ENCODE measurements around the gene FTO. TPM values are rescaled to one million over a fixed set of nuclear protein-coding genes. Genes with fewer than 3 reads are reported as not detected.

Gene FTO
- total RNA-seq, 4 donors from 2014 or later, result 102 to 138 (median 130) TPM

DNA sequence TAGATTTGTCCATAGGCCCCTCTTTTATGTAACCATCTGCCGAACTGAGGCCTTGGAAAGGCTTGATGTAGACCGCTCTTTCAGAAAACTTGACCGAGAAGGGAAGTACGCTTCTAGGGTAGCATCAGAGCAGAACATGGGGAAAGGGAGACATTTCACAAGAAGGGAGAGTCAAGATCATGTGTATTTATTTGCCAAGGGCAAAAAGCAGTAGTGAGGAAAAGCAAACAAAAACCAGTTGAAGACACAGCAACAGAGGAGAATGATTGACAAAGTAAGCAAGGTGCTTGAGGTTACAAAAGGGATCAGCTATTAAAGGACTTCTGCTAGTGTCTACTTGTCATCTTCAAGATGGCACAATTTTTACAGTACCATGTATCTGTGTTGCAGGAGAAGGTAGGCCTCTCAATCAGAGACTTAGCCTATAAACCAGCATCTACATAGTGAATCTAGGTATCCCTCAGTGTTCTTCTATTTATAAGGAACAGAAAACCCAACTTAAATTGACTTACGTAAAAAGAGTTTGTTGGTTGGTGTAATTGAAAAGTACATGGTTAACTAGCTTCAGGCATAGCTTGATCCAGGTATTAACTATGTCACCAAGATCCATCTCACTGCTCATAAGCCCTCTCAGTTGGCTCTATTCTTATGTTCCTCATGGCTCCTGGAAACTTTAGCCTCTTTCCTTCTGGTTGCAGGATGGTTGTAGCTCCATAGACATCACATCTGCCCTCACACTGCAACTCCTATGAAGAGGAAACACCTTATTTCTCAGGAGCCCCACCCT, 294.3 kb downstream of the FTO start:
- Histone ChIP-seq H3K9me3 (no peaks in the 10 kb centered on the region), H3K27me3 (no peaks in the 10 kb centered on the region), H3K4me3 (no peak overlapping the region), H3K36me3 (no peaks in the 10 kb centered on the region), H3K27ac (no peak overlapping the region), H3K4me1 (no peaks in the 10 kb centered on the region)
- 92 to 100% methylated on average over 2 to 5 of the region's 5 CpGs for WGBS, 2 donors (ENCODE audit: low coverage in 1 of 2)
- no peak for TF ChIP-seq POLR2AphosphoS5 (IDR thresholded peaks at IDR 0.05)
- TF ChIP-seq, protein P1, sequence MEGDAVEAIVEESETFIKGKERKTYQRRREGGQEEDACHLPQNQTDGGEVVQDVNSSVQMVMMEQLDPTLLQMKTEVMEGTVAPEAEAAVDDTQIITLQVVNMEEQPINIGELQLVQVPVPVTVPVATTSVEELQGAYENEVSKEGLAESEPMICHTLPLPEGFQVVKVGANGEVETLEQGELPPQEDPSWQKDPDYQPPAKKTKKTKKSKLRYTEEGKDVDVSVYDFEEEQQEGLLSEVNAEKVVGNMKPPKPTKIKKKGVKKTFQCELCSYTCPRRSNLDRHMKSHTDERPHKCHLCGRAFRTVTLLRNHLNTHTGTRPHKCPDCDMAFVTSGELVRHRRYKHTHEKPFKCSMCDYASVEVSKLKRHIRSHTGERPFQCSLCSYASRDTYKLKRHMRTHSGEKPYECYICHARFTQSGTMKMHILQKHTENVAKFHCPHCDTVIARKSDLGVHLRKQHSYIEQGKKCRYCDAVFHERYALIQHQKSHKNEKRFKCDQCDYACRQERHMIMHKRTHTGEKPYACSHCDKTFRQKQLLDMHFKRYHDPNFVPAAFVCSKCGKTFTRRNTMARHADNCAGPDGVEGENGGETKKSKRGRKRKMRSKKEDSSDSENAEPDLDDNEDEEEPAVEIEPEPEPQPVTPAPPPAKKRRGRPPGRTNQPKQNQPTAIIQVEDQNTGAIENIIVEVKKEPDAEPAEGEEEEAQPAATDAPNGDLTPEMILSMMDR (IDR thresholded peaks at IDR 0.05), result no peak
- TF ChIP-seq EP300 (IDR thresholded peaks at IDR 0.05), result no peak
- no peak for TF ChIP-seq POLR2A (IDR thresholded peaks at IDR 0.05)
- ATAC-seq, result no peak

DNA sequence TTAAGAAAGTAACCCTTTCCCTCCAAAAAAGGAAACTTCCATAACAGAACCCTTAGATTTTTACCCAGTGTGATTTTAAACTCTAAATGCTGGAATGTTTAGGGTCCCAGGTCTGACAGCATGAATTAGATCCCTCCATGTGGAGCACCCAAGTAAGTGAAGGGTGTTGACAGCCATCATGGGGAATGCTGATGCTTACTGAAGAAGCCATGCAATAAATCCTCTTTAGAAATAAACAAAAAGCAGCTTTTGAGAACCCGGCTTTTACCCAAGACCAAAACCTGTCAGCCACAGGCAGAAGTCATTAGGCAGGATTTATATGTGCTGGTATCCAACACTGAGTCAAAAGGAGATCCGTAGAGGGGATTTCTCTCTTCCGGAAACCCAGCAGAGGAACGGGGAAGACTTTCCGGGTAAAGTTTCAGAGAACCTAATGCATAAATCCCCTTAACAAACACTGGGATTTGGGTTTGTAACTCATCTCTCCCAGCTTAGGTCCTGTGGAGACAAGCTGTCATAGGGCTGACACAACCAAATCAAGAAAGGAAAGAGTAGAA, 295.1 kb downstream of the FTO start:
- Histone ChIP-seq H3K4me1 (no peaks in the 10 kb centered on the region), H3K9me3 (no peaks in the 10 kb centered on the region), H3K4me3 (no peak overlapping the region), H3K36me3 (no peaks in the 10 kb centered on the region), H3K27me3 (no peaks in the 10 kb centered on the region), H3K27ac (no peak overlapping the region)
- ATAC-seq, result no peak
- TF ChIP-seq, protein P1 (IDR thresholded peaks at IDR 0.05), result no peak
- TF ChIP-seq POLR2A (IDR thresholded peaks at IDR 0.05) (no peak), EP300 (IDR thresholded peaks at IDR 0.05) (no peak), POLR2AphosphoS5 (IDR thresholded peaks at IDR 0.05) (no peak)
- 75 to 82% methylated on average over 5 of the region's 5 CpGs for WGBS, 2 donors (ENCODE audit: low coverage in 1 of 2)

DNA sequence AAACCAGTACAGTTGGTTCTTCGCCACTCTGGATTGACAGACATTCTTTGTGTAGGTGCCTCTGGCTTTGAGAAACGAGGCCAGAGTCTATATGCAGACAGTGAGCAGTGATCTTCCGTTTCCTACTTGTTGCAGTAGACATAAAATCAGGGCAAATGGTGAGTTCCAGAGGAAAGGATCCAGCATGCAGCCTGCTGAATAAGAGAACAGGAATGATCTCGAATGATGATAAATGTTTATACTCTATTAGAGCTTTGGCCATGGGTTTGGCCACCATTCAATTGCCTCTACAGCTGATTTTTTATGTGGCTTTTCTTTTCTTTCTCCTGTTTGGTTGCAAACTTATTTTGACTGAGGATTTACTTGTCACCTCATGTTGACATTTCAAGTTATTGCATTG, 295.9 kb downstream of the FTO start:
- Histone ChIP-seq H3K36me3 (no peaks in the 10 kb centered on the region), H3K4me1 (no peaks in the 10 kb centered on the region), H3K9me3 (no peaks in the 10 kb centered on the region), H3K27me3 (no peaks in the 10 kb centered on the region), H3K4me3 (no peak overlapping the region), H3K27ac (no peak overlapping the region)
- 68 to 78% methylated on average over 3 to 4 of the region's 4 CpGs for WGBS, 2 donors (ENCODE audit: low coverage in 1 of 2)
- no peak for ATAC-seq
- TF ChIP-seq EP300 (IDR thresholded peaks at IDR 0.05) (no peak), POLR2A (IDR thresholded peaks at IDR 0.05) (no peak), POLR2AphosphoS5 (IDR thresholded peaks at IDR 0.05) (no peak)
- TF ChIP-seq, protein P1 (IDR thresholded peaks at IDR 0.05), result no peak

DNA sequence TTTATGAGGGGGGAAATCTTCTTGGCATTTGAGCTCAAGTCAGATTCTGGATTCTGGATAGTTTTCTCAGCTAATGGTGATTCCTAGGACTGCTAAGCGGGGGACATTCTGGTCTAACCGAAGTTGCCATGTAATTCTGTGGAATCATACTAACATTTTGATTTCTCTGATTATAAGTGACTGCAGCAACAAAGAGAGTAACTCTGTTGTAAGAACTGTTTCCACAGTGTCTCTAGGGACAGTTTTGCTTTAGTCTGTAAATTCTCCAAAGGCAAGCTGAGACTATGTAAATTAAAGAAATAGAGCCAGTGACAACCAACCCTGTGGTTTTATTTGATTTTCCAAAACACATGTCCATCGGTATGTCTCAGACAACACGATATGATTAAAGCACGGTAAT, 296.4 kb downstream of the FTO start:
- ATAC-seq, result no peak
- no peak overlapping the region for H3K27ac ChIP-seq
- 75 to 94% methylated on average over 5 of the region's 5 CpGs for WGBS, 2 donors (ENCODE audit: low coverage in 1 of 2)
- no peak overlapping the region for H3K4me3 ChIP-seq
- TF ChIP-seq POLR2A (IDR thresholded peaks at IDR 0.05), result no peak
- no peak for TF ChIP-seq POLR2AphosphoS5 (IDR thresholded peaks at IDR 0.05)
- TF ChIP-seq, protein P1 (IDR thresholded peaks at IDR 0.05), result no peak
- no peak for TF ChIP-seq EP300 (IDR thresholded peaks at IDR 0.05)
- no peaks in the 10 kb centered on the region for H3K4me1 ChIP-seq
- H3K27me3 ChIP-seq, result no peaks in the 10 kb centered on the region
- no peaks in the 10 kb centered on the region for H3K9me3 ChIP-seq
- H3K36me3 ChIP-seq, result no peaks in the 10 kb centered on the region

DNA sequence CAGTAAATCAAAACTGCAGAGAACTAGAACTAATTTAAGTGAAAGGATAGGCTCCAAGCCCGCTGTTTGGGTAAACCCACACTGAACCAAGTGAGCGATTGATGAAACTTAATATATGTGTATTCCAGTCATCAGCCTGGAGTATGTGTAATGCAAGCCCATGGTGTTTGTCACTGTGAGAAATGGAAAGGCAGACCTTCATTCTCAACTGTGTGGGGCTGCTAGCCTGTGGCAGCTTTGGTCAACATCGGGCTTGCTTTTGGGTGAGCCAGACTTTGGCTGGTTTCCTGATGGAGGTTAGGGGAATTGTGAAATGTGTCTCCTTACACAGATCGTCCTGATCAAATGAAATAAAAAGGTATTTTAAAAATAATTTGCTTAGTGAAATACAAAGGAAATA, 302.7 kb downstream of the FTO start:
- TF ChIP-seq POLR2AphosphoS5 (IDR thresholded peaks at IDR 0.05) (no peak), EP300 (IDR thresholded peaks at IDR 0.05) (no peak), POLR2A (IDR thresholded peaks at IDR 0.05) (no peak)
- TF ChIP-seq, protein P1 (IDR thresholded peaks at IDR 0.05), result no peak
- peaks cover 0 to 17% of the 10 kb centered on the region in 2 donors for H3K36me3 ChIP-seq
- H3K4me3 ChIP-seq, result no peak overlapping the region
- no peaks in the 10 kb centered on the region for H3K9me3 ChIP-seq
- no peak for ATAC-seq
- WGBS, 2 donors (ENCODE audit: low coverage in 1 of 2), result 90 to 100% methylated on average over 1 to 3 of the region's 4 CpGs
- H3K27me3 ChIP-seq, result no peaks in the 10 kb centered on the region
- no peaks in the 10 kb centered on the region for H3K4me1 ChIP-seq
- no peak overlapping the region for H3K27ac ChIP-seq
